DND-41 (cell line): ENCODE measurements around the gene MSMP.

Experiments used
- CTCF ChIP-seq: IDR thresholded peaks from 2 replicates; pipeline ENCODE4 v1.5.1; 2012; ENCODE audit warnings: borderline replicate concordance, low read length, moderate library complexity, mild to moderate bottlenecking; ENCODE audit not compliant: poor library complexity, severe bottlenecking; ENCODE audit errors: extremely low read depth
- EZH2 ChIP-seq: IDR thresholded peaks from 3 replicates; pipeline ENCODE4 v1.6.1; 2012; ENCODE audit warnings: borderline replicate concordance, low read depth, mild to moderate bottlenecking, moderate library complexity, low read length, inconsistent platforms; ENCODE audit not compliant: severe bottlenecking

- no peak for TF ChIP-seq EZH2
- TF ChIP-seq CTCF, result no peak
Observed at GRCh38 chr9:35741740-35742139, 12.3 kb downstream of the MSMP start.
